ENCODE measurements around the gene IPO13. TPM values are rescaled to one million over a fixed set of nuclear protein-coding genes. Genes with fewer than 3 reads are reported as not detected.

The IPO13 gene
- total RNA-seq, 2 experiments from 2014 or later, result 10.7 to 12.5 TPM

DNA sequence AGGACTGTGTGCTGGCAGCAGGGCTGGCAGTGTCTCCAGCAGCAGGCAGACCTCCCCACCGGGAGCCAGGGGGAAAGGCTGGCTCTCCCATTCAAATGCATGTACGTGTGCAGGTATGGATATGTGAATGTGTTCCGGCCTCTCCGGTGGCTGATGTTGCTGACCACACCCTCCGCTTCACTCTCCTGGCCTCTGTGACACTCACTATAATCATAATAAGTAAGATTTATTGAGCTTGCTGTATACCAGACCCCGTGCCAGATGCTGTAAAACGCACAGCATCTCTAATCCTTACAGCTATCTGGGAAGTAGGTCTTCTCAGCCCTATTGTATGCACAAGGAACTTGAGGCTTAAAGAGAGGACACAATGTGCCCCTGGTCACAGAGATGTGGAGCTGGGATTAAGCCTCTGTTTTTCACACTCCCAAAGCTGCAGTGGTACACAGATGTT is 33.7 kb upstream of the IPO13 start:
- Mint-ChIP-seq H3K36me3 (ENCODE audit: low read depth) (no peaks in the 10 kb centered on the region), H3K27me3 (no peaks in the 10 kb centered on the region), H3K27ac (no peak overlapping the region), H3K4me1 (no peaks in the 10 kb centered on the region), H3K9me3 (ENCODE audit: low read depth) (no peaks in the 10 kb centered on the region), H3K4me3 (no peak overlapping the region)
- intact Hi-C loops (cut with DNase I, micrococcal nuclease), result no loop called here
- POLR2A ChIA-PET, result no interaction called here
- ATAC-seq (no peak), DNase-seq (no peak)
- CTCF ChIA-PET, result interaction anchor here (0.6 to 2.0 kb wide), 2 partner anchors 21 to 508 kb away, joined by 3 to 6 read pairs; no protein-coding TSS in a partner anchor

DNA sequence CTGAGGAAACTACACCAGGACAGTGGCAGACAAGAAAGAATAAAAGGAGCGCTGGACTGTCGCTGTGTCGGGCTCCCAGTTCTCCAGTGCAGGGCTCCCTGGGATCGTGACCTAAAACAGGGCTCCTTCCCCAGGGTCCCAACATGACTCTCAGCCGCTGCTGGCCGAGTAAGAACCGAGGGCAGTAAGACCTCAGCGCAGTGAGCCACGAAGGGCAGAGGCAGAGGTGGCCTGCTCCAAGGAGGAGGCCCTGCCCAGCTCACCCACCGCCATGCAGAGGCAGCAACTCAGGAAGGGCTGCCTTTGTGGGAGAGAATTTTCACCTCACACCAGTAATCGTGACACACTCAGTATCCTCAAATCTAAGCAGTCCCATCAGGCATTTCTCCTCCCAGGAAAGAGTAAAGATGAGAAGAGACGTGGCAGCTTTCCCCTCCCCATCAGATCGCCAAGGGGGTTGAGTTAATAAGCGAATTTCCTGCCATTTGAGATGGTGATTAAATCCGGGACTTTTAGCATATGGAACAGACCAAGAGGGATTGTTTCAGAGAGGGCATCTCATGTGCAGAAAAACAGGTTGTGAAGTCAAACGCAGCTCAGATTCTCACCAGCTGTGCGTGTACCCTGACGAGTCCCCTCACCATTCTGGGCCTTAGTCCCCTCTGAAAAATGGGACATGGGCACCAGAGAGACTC is 32.9 kb upstream of the IPO13 start:
- Mint-ChIP-seq H3K27ac (no peak overlapping the region), H3K9me3 (ENCODE audit: low read depth) (no peaks in the 10 kb centered on the region), H3K4me1 (no peaks in the 10 kb centered on the region), H3K4me3 (no peak overlapping the region), H3K36me3 (ENCODE audit: low read depth) (no peaks in the 10 kb centered on the region), H3K27me3 (no peaks in the 10 kb centered on the region)
- CTCF ChIA-PET, result interaction anchor here (2.0 kb wide), 1 partner anchor 21 kb away, joined by 6 read pairs; no protein-coding TSS in a partner anchor
- POLR2A ChIA-PET, result no interaction called here
- intact Hi-C loops (cut with DNase I, micrococcal nuclease), result no loop called here
- ATAC-seq, result no peak
- DNase-seq, result no peak

DNA sequence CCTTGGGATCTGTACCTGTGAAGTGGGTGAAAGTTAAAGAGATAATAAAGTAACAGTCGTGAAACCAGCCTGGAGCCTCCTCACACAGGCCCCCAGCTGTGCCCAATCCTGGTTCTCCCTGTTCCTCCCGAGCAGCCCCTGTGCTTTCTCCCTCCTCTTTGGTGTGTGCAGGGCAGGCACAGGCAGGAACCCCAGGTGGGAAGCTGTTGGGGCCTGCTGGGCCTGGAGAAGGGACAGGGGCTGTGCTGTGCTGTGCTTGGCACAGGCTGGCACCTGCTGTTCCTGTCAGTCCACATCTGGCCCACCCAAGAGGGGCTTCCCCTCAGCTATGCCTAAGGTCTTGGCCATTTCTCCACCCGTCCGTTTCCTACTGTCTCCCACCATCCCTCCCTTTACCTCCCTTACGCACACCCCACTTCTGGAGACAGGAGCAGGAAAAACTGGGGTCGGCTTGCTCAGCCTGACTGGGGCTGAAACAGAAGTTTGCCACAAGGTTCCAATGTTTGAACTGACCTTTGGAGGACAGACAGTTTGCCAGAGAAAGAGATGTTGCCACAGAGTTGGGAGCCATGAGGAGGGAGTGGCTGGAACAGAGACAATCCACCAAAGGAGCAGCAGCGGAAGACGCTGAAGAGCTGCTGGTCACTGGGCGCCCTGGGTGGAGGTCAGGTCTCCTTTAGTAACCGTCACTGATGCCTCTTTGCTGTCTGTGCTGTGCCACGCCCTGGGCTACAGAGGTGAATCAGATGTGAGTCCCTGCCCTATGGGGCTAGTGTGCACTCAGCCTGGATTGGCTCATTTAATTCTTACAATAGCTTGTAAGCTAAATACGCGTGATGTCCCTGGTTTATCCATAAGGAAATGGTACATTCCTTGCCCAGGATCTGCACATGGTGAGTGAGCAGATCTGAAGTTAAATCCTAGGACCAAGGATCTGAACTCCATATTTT is 31.9 kb upstream of the IPO13 start:
- Mint-ChIP-seq H3K36me3 (ENCODE audit: low read depth) (no peaks in the 10 kb centered on the region), H3K27ac (no peak overlapping the region), H3K27me3 (no peaks in the 10 kb centered on the region), H3K4me1 (no peaks in the 10 kb centered on the region), H3K9me3 (ENCODE audit: low read depth) (no peaks in the 10 kb centered on the region), H3K4me3 (no peak overlapping the region)
- ChIA-PET CTCF (interaction anchor here (0.5 to 1.4 kb wide), 2 partner anchors 40 to 574 kb away, joined by 3 read pairs; no protein-coding TSS in a partner anchor), POLR2A (no interaction called here)
- ATAC-seq, result no peak
- DNase-seq, result no peak
- intact Hi-C loops (cut with DNase I, micrococcal nuclease), result no loop called here

DNA sequence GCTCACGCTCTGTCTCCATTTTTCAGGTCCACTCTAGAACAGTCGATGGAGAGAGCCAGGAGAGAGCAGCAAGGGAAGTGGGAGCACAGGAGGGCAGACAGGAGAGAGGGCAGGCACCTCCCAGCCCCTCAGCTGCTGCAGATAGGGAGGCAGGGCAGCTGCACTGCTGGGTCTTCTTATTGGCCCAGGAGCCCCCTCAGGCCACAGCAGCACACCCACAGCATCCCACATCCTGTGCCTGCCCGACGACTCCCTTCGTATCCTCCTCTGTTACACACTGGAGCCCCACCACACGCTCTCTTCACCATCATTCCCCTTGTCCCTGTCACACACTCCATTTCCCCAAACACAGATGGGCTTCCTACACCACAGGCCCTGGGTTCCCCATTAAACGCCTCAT is 26.8 kb upstream of the IPO13 start:
- intact Hi-C loops (cut with DNase I, micrococcal nuclease), result no loop called here
- Mint-ChIP-seq H3K27me3 (no peaks in the 10 kb centered on the region), H3K9me3 (ENCODE audit: low read depth) (no peaks in the 10 kb centered on the region), H3K36me3 (ENCODE audit: low read depth) (no peaks in the 10 kb centered on the region), H3K4me1 (no peaks in the 10 kb centered on the region), H3K4me3 (no peak overlapping the region), H3K27ac (no peak overlapping the region)
- ChIA-PET POLR2A (no interaction called here), CTCF (no interaction called here)
- ATAC-seq, result no peak
- no peak for DNase-seq

DNA sequence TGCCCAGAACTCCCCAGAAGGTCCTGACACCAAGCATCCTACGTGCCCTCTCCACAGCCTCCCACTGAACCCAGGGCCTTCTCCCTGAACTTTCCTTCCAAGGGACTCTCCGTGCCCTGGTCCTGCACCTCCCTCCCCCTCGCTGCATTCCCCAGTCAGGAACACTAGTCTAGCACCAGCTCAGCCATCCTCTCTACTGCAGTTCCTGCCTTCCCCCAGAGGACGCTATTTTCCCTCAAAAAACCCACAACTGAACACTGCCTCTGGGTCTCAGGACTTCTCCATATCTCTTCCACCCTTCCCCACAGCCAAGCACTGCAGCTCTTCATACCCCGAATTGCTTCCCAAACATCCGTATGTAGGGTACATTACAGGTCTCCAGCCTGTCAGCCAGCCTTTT is 25.7 kb upstream of the IPO13 start:
- POLR2A ChIA-PET, result no interaction called here
- no peak overlapping the region for H3K27ac Mint-ChIP-seq
- no peaks in the 10 kb centered on the region for H3K27me3 Mint-ChIP-seq

DNA sequence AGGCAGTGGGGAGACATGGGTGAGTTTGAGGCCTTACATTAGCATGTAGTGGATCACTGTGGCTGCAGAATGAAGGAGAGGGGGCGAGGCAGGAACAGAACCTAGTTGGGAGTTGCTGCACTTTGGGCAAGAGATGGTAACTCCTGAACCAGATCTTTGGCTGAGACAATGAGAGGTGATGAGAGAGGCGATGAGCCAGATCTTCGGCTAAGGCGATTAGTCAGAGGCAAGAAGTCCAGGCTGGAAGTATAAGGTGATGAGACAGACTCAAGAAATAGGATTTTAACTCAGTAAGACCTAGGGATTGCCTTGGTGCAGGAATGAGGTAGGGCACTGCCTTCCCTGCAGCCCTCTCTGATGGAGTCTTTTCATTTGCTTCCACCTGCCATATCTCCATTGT is 22.2 kb upstream of the IPO13 start:
- peaks cover under 1% of the 10 kb centered on the region for H3K4me1 Mint-ChIP-seq
- H3K27me3 Mint-ChIP-seq, result no peaks in the 10 kb centered on the region
- no peaks in the 10 kb centered on the region for H3K9me3 Mint-ChIP-seq (ENCODE audit: low read depth)
- POLR2A ChIA-PET, result no interaction called here
- H3K27ac Mint-ChIP-seq, result no peak overlapping the region
- H3K4me3 Mint-ChIP-seq, result no peak overlapping the region
- CTCF ChIA-PET, result interaction anchor here (1.7 to 1.8 kb wide), 2 partner anchors 10 to 161 kb away, joined by 5 to 7 read pairs; no protein-coding TSS in a partner anchor
- ATAC-seq, result no peak
- H3K36me3 Mint-ChIP-seq (ENCODE audit: low read depth), result peaks cover 7% of the 10 kb centered on the region
- intact Hi-C loops (cut with DNase I, micrococcal nuclease), result no loop called here
- no peak for DNase-seq

More for the DNA sequence above, 25.7 kb upstream of the IPO13 start:
- Mint-ChIP-seq H3K36me3 (ENCODE audit: low read depth) (peaks cover 7% of the 10 kb centered on the region), H3K4me1 (no peaks in the 10 kb centered on the region), H3K9me3 (ENCODE audit: low read depth) (no peaks in the 10 kb centered on the region), H3K4me3 (no peak overlapping the region)
- ATAC-seq, result no peak
- CTCF ChIA-PET, result interaction anchor here (0.6 to 1.1 kb wide), 2 partner anchors 14 to 18 kb away, joined by 3 read pairs; no protein-coding TSS in a partner anchor
- intact Hi-C loops (cut with DNase I, micrococcal nuclease), result no loop called here
- DNase-seq, result no peak

DNA sequence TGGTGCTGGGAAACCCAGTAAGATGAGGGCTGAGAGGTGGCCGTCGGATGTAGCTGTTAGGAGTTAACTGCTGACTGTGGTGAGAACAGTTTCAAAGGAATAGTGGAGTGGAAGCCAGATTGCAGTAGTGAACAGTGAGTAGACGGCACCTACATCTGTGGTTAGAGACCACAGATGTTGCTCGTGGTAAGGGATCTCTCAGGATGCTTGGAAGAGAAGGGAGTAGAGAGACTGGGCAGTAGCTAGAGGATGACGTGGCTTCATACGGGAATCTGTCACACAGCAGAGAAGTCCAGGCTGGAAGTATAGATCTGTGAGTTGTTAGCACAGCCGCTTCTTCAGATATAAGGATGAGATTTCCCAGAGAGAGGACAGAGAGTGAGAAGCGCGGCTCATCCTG is 20.9 kb upstream of the IPO13 start:
- Mint-ChIP-seq H3K36me3 (ENCODE audit: low read depth) (peaks cover 7% of the 10 kb centered on the region), H3K27ac (no peak overlapping the region), H3K4me3 (no peak overlapping the region), H3K27me3 (no peaks in the 10 kb centered on the region), H3K9me3 (ENCODE audit: low read depth) (no peaks in the 10 kb centered on the region), H3K4me1 (peaks cover 3% of the 10 kb centered on the region)
- ChIA-PET POLR2A (interaction anchor here (0.6 kb wide), 1 partner anchor 68 kb away, joined by 5 read pairs; no protein-coding TSS in a partner anchor), CTCF (interaction anchor here (1.2 to 1.4 kb wide), 2 partner anchors 9 to 13 kb away, joined by 3 to 7 read pairs; no protein-coding TSS in a partner anchor)
- intact Hi-C loops (cut with DNase I, micrococcal nuclease), result no loop called here
- ATAC-seq (no peak), DNase-seq (no peak)

DNA sequence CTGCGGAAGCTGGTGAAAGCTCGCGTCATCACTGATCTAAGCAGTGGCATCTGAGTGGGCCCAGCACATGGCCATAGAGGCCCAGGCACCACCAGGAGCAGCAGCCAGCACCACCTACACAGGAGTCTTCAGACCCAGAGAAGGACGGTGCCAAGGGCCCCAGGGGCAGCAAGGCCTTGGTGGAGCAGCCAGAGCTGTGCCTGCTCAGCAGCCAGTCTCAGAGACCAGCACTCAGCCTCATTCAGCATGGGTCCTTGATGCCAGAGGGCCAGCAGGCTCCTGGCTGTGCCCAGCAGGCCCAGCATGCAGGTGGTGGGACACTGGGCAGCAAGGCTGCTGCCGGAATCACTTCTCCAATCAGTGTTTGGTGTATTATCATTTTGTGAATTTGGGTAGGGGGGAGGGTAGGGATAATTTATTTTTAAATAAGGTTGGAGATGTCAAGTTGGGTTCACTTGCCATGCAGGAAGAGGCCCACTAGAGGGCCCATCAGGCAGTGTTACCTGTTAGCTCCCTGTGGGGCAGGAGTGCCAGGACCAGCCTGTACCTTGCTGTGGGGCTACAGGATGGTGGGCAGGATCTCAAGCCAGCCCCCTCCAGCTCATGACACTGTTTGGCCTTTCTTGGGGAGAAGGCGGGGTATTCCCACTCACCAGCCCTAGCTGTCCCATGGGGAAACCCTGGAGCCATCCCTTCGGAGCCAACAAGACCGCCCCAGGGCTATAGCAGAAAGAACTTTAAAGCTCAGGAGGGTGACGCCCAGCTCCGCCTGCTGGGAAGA is 16.4 kb upstream of the IPO13 start:
- Mint-ChIP-seq H3K27me3 (peaks cover 19% of the 10 kb centered on the region), H3K4me1 (peaks cover 15% of the 10 kb centered on the region), H3K4me3 (no peak overlapping the region), H3K36me3 (ENCODE audit: low read depth) (peaks cover 5% of the 10 kb centered on the region), H3K27ac (no peak overlapping the region), H3K9me3 (ENCODE audit: low read depth) (no peaks in the 10 kb centered on the region)
- intact Hi-C loops (cut with DNase I, micrococcal nuclease), result loop anchor here in 1 of 2 experiments (5.0 to 10.0 kb wide), 3 partner anchors 117 to 706 kb away; partner anchors contain the start of gene ST3GAL3
- ATAC-seq, result no peak
- ChIA-PET POLR2A (no interaction called here), CTCF (interaction anchor here (1.0 to 1.8 kb wide), 3 partner anchors 16 to 167 kb away, joined by 3 to 12 read pairs (median 4); no protein-coding TSS in a partner anchor)
- peak; percentile 51 for DNase-seq

DNA sequence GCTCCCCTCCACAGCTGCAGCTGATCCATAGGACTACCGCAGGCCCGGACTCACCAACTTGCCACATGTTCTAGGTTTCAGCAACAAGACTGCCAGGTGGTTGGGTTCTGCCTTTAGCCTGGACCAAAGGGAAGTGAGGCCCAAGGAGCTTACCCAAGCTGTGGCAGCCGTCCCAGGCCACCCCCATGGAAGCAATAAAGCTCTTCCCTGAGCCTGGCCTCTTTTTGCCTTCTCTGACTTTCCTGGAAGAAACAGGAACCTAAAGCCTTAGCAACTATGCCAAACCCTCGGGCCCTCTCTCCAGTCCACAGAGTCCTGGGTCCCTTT is 15.8 kb upstream of the IPO13 start:
- intact Hi-C loops (cut with DNase I, micrococcal nuclease), result loop anchor here in 1 of 2 experiments (5.0 to 10.0 kb wide), 3 partner anchors 116 to 706 kb away; partner anchors contain the start of gene ST3GAL3
- Mint-ChIP-seq H3K27ac (no peak overlapping the region), H3K4me1 (peaks cover 15% of the 10 kb centered on the region), H3K4me3 (no peak overlapping the region), H3K9me3 (ENCODE audit: low read depth) (no peaks in the 10 kb centered on the region), H3K27me3 (peaks cover 23% of the 10 kb centered on the region), H3K36me3 (ENCODE audit: low read depth) (peaks cover under 1% of the 10 kb centered on the region)
- ChIA-PET POLR2A (no interaction called here), CTCF (interaction anchor here (1.0 to 1.8 kb wide), 3 partner anchors 15 to 167 kb away, joined by 3 to 12 read pairs (median 4); no protein-coding TSS in a partner anchor)
- ATAC-seq, result no peak
- no peak for DNase-seq

- no peaks in the 10 kb centered on the region for H3K9me3 Mint-ChIP-seq (ENCODE audit: low read depth)
- DNase-seq, result no peak
- peaks cover 15% of the 10 kb centered on the region for H3K4me1 Mint-ChIP-seq
- H3K27ac Mint-ChIP-seq, result no peak overlapping the region
- H3K4me3 Mint-ChIP-seq, result no peak overlapping the region
- ChIA-PET POLR2A (no interaction called here), CTCF (interaction anchor here (1.1 to 6.1 kb wide), 5 partner anchors 13 to 402 kb away, joined by 7 to 136 read pairs (median 12); partner anchors contain the start of genes IPO13 and PTPRF)
- peaks cover 25% of the 10 kb centered on the region for H3K27me3 Mint-ChIP-seq
- no peaks in the 10 kb centered on the region for H3K36me3 Mint-ChIP-seq (ENCODE audit: low read depth)
- no peak for ATAC-seq
- intact Hi-C loops (cut with DNase I, micrococcal nuclease), result loop anchor here in 1 of 2 experiments (5.0 to 10.0 kb wide), 3 partner anchors 115 to 707 kb away; partner anchors contain the start of gene ST3GAL3
Measured at GRCh38 chr1:43931711-43932660, 14.8 kb upstream of the IPO13 start.
